Epithelial cell of esophagus (primary cell): Measurements from ENCODE around the gene OGFOD2.

Source experiments
- DNase-seq: peaks from one replicate; pipeline ENCODE4 v3.0.0; 2010; ENCODE audit warnings: low read depth
- H3K4me3 ChIP-seq: 2 replicates; pipeline ENCODE4 v1.5.1; 2011; ENCODE audit warnings: mild to moderate bottlenecking, low read length, control low read depth
- TF ChIP-seq, protein P1 (sequence below): IDR thresholded peaks from 2 replicates; pipeline ENCODE4 v1.5.1; 2011; ENCODE audit warnings: low read depth, mild to moderate bottlenecking, low read length, control low read depth, inconsistent platforms; ENCODE audit not compliant: insufficient read depth; ENCODE audit errors: missing control alignments

OGFOD2 gene

DNA sequence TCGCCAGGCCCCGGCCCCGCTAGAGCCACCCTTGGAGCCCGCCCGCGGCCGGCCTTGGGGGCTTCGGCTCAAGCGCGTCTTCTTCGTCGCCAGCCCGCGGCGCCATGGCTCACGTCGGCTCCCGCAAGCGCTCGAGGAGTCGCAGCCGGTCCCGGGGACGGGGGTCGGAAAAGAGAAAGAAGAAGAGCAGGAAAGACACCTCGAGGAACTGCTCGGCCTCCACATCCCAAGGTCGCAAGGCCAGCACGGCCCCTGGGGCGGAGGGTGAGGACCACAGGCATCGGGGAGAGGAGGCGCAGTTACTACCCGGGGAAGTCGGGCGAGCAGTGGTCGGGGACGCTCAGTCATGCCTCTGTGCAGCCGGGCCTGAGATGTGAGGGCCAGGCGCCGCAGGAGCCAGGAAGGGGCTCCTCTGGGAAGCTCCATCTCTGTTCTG lies 6.0 kb downstream of the OGFOD2 start:
- peak overlapping the region; percentile 86 for H3K4me3 ChIP-seq
- TF ChIP-seq, protein P1, sequence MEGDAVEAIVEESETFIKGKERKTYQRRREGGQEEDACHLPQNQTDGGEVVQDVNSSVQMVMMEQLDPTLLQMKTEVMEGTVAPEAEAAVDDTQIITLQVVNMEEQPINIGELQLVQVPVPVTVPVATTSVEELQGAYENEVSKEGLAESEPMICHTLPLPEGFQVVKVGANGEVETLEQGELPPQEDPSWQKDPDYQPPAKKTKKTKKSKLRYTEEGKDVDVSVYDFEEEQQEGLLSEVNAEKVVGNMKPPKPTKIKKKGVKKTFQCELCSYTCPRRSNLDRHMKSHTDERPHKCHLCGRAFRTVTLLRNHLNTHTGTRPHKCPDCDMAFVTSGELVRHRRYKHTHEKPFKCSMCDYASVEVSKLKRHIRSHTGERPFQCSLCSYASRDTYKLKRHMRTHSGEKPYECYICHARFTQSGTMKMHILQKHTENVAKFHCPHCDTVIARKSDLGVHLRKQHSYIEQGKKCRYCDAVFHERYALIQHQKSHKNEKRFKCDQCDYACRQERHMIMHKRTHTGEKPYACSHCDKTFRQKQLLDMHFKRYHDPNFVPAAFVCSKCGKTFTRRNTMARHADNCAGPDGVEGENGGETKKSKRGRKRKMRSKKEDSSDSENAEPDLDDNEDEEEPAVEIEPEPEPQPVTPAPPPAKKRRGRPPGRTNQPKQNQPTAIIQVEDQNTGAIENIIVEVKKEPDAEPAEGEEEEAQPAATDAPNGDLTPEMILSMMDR: no peak
- peak; percentile 20 for DNase-seq

GRCh38 chr12:122981587-122982476 lies 6.8 kb downstream of the OGFOD2 start:
- TF ChIP-seq, protein P1: no peak
- no peak for DNase-seq
- H3K4me3 ChIP-seq: peak overlapping the region; percentile 86

DNA sequence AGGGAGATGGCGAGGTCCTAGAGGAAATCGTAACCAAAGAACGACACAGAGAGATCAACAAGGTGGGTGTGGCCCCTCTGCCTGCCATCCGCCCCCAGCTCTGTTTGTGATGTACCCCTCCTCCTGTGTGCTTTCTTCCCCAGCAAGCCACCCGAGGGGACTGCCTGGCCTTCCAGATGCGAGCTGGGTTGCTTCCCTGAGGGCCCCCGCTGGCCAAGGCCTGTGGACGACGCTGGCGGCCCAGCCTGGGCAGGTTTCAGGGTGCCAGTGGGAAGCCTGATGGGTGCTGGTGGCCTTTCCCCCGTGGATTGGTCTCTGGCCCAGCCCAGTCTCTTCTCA lies 7.4 kb downstream of the OGFOD2 start:
- no peak for DNase-seq
- no peak overlapping the region for H3K4me3 ChIP-seq
- TF ChIP-seq, protein P1: no peak

DNA sequence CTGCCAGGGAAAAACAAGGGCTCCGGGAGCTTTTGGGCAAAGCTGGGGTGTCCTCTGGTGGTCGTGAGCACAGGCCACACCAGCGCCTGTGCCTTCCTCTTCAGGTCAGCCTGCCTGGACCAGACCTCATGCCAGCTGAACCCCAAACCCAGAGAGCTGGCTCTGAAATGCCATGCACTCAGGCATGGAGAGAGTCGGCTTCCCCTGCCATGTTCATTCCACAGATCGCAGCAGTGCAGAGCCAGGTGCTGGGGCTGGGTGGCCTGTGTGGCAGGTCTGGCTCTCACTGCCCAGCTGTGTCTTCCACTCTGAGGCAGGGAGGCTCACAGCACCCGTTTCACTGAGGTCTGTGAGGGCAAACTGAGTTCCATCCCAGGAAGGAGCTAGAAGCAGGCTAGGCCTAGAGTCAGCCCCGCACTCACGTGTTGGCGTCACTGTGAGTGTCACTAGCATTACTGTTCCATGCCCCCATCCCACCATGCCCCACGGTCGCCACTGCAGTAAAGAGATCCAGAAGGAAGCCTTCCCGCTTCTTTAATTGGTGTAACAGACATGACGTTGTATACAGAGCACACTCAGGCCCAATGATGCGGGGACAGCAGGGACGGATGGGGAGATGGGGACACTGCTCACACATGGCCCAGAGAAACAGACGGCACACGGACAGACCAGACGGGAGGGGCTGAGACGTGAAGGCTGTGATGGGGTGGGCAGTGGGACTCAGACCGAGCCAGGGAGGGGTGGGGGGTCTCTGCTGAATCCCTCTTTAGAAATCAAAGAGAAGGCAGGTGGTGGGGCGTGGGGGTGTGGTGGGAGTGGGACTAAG lies 8.1 kb downstream of the OGFOD2 start:
- no peak for DNase-seq
- H3K4me3 ChIP-seq: no peak overlapping the region
- TF ChIP-seq, protein P1: no peak

DNA sequence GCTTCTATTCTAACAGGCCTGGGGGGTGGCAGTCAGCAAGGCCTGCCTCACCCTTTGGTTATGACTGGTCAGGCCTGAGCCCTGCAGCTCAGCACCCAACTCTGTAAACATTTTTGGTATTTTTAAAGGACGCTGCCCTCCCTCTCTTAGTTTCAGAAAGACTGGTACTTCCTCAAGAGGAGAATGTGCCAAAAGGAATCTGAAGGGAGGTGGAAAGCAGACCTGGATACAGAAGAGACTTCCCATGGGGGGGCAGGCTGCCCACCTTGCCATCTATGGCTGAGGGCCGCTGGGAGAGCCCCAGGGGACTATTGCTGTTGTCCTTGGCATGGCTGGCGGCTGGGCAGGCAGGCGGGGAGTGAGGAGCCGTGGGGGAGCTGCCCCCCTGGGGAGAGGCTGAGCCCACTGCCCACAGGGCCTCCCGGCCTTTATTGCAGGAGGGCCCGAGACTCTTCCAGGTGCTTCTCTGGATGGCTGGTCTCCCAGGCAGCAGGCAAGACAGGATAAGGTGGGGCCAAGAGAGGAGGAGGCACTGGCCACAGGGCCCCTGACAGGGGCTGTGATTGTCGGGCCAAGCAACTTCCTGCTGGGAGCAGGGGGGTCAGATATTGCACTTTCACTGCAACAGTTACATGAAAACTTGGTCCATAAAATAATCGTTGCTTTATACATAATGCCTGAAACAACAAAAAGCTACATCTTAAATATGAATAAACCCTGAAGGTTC lies 8.9 kb downstream of the OGFOD2 start:
- DNase-seq: no peak
- no peak overlapping the region for H3K4me3 ChIP-seq
- TF ChIP-seq, protein P1: no peak

DNA sequence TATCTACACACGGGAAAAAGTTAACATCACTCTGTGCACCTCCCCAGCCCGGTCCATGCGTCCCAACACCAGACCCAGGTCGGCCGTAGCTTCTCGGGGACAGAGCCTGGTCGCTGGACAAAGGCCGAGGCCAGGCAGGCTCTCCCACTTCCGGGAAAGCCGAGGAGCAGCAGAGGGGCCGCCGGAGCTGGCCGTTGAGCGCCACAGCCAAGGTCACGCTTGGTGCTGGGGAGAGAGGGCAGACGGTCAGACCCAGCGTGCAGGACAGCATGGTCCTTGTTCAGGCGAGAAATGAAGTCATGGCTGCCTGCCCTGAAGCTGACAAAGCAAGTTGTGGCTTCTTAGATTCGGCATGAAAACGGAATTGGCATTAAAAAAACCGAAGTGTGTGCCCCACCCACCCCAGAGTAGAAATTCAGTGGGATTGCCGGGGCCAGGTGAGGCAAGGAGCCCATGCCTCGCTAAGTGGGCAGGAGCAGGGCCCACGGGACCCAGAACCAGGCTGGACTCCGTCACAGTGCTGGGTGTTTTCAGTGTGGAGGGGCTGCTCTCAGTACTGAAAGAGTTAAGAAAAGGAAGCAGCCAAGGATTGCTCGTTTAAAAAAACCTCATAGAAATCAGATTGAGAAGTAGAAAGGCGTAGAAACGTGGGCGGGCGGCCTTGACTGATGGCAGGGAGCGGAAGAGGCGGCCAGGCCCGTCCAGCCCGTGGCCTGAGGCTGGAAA lies 9.7 kb downstream of the OGFOD2 start:
- no peak overlapping the region for H3K4me3 ChIP-seq
- DNase-seq: no peak
- TF ChIP-seq, protein P1: no peak
